ENCODE measurements around the gene RELCH. TPM values are rescaled to one million over a fixed set of nuclear protein-coding genes. Genes with fewer than 3 reads are reported as not detected.

Gene RELCH
- total RNA-seq, 1 experiment from 2014 or later, result 21.6 TPM

- BruUV-seq (replicated peaks), result no TSS peak
- DNase-seq (peak; percentile 16), ATAC-seq (no peak)
- Histone ChIP-seq H3K27ac (ENCODE audit: low read length) (peak overlapping the region; percentile 29; the same call in 1 of the 2 replicates), H3K4me1 (ENCODE audit: insufficient read depth, low read length) (peaks cover 49% of the 10 kb centered on the region), H3K79me2 (ENCODE audit: low read length) (peaks cover 59% of the 10 kb centered on the region), H2AFZ (ENCODE audit: low read length) (no peak overlapping the region), H3K4me2 (ENCODE audit: low read length) (peak overlapping the region; percentile 89), H3K4me3 (ENCODE audit: low read length) (peak overlapping the region; percentile 98), H3K9me3 (ENCODE audit: low read length) (no peaks in the 10 kb centered on the region), H3K9me2 (replicated peaks; ENCODE audit: low read length) (no peaks in the 10 kb centered on the region), H3K27me3 (ENCODE audit: low read length) (no peaks in the 10 kb centered on the region), H3F3A (ENCODE audit: low read length, unreplicated experiment) (peaks cover 3% of the 10 kb centered on the region), H3K9ac (ENCODE audit: low read length) (peak overlapping the region; percentile 92), H3K36me3 (ENCODE audit: low read depth, low read length) (no peaks in the 10 kb centered on the region), H4K20me1 (ENCODE audit: low read length) (peaks cover 14% of the 10 kb centered on the region; the same call in 1 of the 2 replicates)
- intact Hi-C loops (cut with micrococcal nuclease), result loop anchor here (2.0 to 5.0 kb wide), 4 partner anchors 38 to 256 kb away; no protein-coding TSS in a partner anchor
- ChIA-PET CTCF (interaction anchor here (1.6 kb wide), 1 partner anchor 73 kb away, joined by 3 read pairs; no protein-coding TSS in a partner anchor), POLR2A (ENCODE audit: unreplicated experiment) (no interaction called here)
- TF ChIP-seq EZH2phosphoT487 (IDR thresholded peaks at IDR 0.05; ENCODE audit: borderline replicate concordance, low read length) (no peak), EZH2 (IDR thresholded peaks at IDR 0.05; ENCODE audit: low read length, unreplicated experiment) (no peak), CTCF (conservative IDR thresholded peaks at IDR 0.05; ENCODE audit: low read depth, low read length) (no peak)
Measured at GRCh38 chr18:62326646-62327348, 139.7 kb downstream of the RELCH start.

GRCh38 chr18:62327977-62328376, 140.9 kb downstream of the RELCH start:
- H3K9me2 ChIP-seq (replicated peaks; ENCODE audit: low read length), result no peaks in the 10 kb centered on the region
- intact Hi-C loops (cut with micrococcal nuclease), result loop anchor here (2.0 to 5.0 kb wide), 5 partner anchors 39 to 254 kb away; no protein-coding TSS in a partner anchor
- DNase-seq, result no peak

More at GRCh38 chr18:62327977-62328376, 140.9 kb downstream of the RELCH start:
- H3K79me2 ChIP-seq (ENCODE audit: low read length), result peaks cover 71% of the 10 kb centered on the region
- TF ChIP-seq EZH2 (IDR thresholded peaks at IDR 0.05; ENCODE audit: low read length, unreplicated experiment) (no peak), CTCF (conservative IDR thresholded peaks at IDR 0.05; ENCODE audit: low read depth, low read length) (no peak)
- H3K9me3 ChIP-seq (ENCODE audit: low read length), result no peaks in the 10 kb centered on the region
- peaks cover 55% of the 10 kb centered on the region for H3K4me1 ChIP-seq (ENCODE audit: insufficient read depth, low read length)
- H3K4me3 ChIP-seq (ENCODE audit: low read length), result peak overlapping the region; percentile 98
- peak overlapping the region; percentile 92; the same call in 1 of the 2 replicates for H3K9ac ChIP-seq (ENCODE audit: low read length)
- no TSS peak for BruUV-seq (replicated peaks)
- H3K4me2 ChIP-seq (ENCODE audit: low read length), result peak overlapping the region; percentile 89
- POLR2A ChIA-PET (ENCODE audit: unreplicated experiment), result no interaction called here
- no peak for ATAC-seq
- H3K27me3 ChIP-seq (ENCODE audit: low read length), result no peaks in the 10 kb centered on the region
- H4K20me1 ChIP-seq (ENCODE audit: low read length), result peaks cover 14% of the 10 kb centered on the region; the same call in 1 of the 2 replicates
- H3K27ac ChIP-seq (ENCODE audit: low read length), result peak overlapping the region; percentile 85; the same call in 1 of the 2 replicates
- H2AFZ ChIP-seq (ENCODE audit: low read length), result no peak overlapping the region
- CTCF ChIA-PET, result interaction anchor here (1.6 kb wide), 1 partner anchor 72 kb away, joined by 3 read pairs; no protein-coding TSS in a partner anchor
- peaks cover 3% of the 10 kb centered on the region for H3F3A ChIP-seq (ENCODE audit: low read length, unreplicated experiment)
- H3K36me3 ChIP-seq (ENCODE audit: low read depth, low read length), result no peaks in the 10 kb centered on the region

Data from PC-3 (cell line).